CD4-positive, alpha-beta memory T cell (primary cell): ENCODE results near the gene KLF13. TPM values are rescaled to one million over a fixed set of nuclear protein-coding genes. Genes with fewer than 3 reads are reported as not detected.

Source experiments
- CTCF ChIA-PET: fragments of 350-600 bp; sonication (Branson Sonifier 250); formaldehyde crosslinking; loops from one replicate; lab custom pipeline; 2021; ENCODE audit warnings: inconsistent platforms; ENCODE audit not compliant: partially characterized antibody; lab: Charles Lee
- POLR2A ChIA-PET: fragments of 350-600 bp; sonication (Branson Sonifier 250); formaldehyde crosslinking; loops from one replicate; lab custom pipeline; 2021; ENCODE audit not compliant: partially characterized antibody; lab: Charles Lee
- DNase-seq, 5 donors: peaks; one replicate each; pipeline versions ENCODE4 v3.0.0 to v3.0.0-alpha.2; 2020 to 2022; ENCODE audit warnings: mixed read lengths in 1 of 5
- H3K27ac ChIP-seq: one replicate; pipeline ENCODE4 v1.7.0; 2013; ENCODE audit warnings: low read depth, low read length
- H3K27me3 ChIP-seq: 2 replicates; pipeline ENCODE4 v1.7.0; 2013; ENCODE audit warnings: mild to moderate bottlenecking, low read length, moderate library complexity; ENCODE audit not compliant: insufficient read depth
- H3K36me3 ChIP-seq: 2 replicates; pipeline ENCODE4 v1.7.0; 2013; ENCODE audit warnings: mild to moderate bottlenecking, low read length, moderate library complexity; ENCODE audit not compliant: insufficient read depth
- H3K4me1 ChIP-seq: 2 replicates; pipeline ENCODE4 v1.7.0; 2013; ENCODE audit warnings: mild to moderate bottlenecking, low read length, moderate library complexity; ENCODE audit not compliant: insufficient read depth
- H3K4me3 ChIP-seq, 2 donors: one replicate each; pipeline ENCODE4 v1.7.0; 2013; ENCODE audit warnings: low read length in 2 of 2, mild to moderate bottlenecking in 1 of 2
- H3K9me3 ChIP-seq, 2 donors: one replicate each; pipeline ENCODE4 v1.7.0; 2013; ENCODE audit warnings: low read length in 2 of 2, control low read depth in 1 of 2; ENCODE audit not compliant: control insufficient read depth in 1 of 2
- H3K27ac Mint-ChIP-seq, 7 donors: one replicate each; pipeline ENCODE4 v1.8.0; 2020 to 2021; ENCODE audit warnings: mixed read lengths in 7 of 7, mild to moderate bottlenecking in 6 of 7, inconsistent platforms in 3 of 7, moderate library complexity in 3 of 7
- H3K27me3 Mint-ChIP-seq, 2 donors: one replicate each; pipeline ENCODE4 v1.8.0; 2020 to 2021; ENCODE audit warnings: mixed read lengths in 2 of 2
- H3K36me3 Mint-ChIP-seq, 2 donors: one replicate each; pipeline ENCODE4 v1.8.0; 2020 to 2021; ENCODE audit warnings: mixed read lengths in 2 of 2, inconsistent platforms in 1 of 2, mild to moderate bottlenecking in 1 of 2
- H3K4me1 Mint-ChIP-seq, 4 donors: one replicate each; pipeline ENCODE4 v1.8.0; 2020 to 2021; ENCODE audit warnings: mixed read lengths in 4 of 4, mild to moderate bottlenecking in 1 of 4
- H3K4me3 Mint-ChIP-seq, 8 donors: one replicate each; pipeline ENCODE4 v1.8.0; 2020 to 2021; ENCODE audit warnings: mixed read lengths in 8 of 8, mild to moderate bottlenecking in 7 of 8, moderate library complexity in 6 of 8, inconsistent platforms in 3 of 8
- H3K9me3 Mint-ChIP-seq, 8 donors: one replicate each; pipeline ENCODE4 v1.8.0; 2020 to 2021; ENCODE audit warnings: mixed read lengths in 8 of 8, mild to moderate bottlenecking in 5 of 8, inconsistent platforms in 3 of 8, moderate library complexity in 1 of 8
- intact Hi-C: fragments of 100-400 bp; cut with micrococcal nuclease; formaldehyde crosslinking; loops from one replicate; pipeline ENCODE4 v1.15.1; 2023
- polyA plus RNA-seq, 2 donors: library from polyadenylated mRNA; unstranded; fragments of 300-500 nt; fragmentation: Illumina TruSeq; gene quantifications; one replicate each; pipeline ENCODE4 v1.2.3, GENCODE V29; 2021
- total RNA-seq, 2 experiments: library from RNA; stranded (reverse); gene quantifications; one replicate each; pipeline ENCODE4 v1.2.3, GENCODE V29; 2021

Gene KLF13
- total and polyA plus RNA-seq, 4 experiments from 2014 or later, result 22.0 to 202 (median 139) TPM

- H3K4me3 ChIP-seq, result peak overlapping the region; percentile 54 to 60
- H3K9me3 ChIP-seq, result no peaks in the 10 kb centered on the region
- H3K27me3 ChIP-seq, result no peaks in the 10 kb centered on the region
- intact Hi-C loops, result loop anchor here (5.0 kb wide), 2 partner anchors 42 to 128 kb away; no protein-coding TSS in a partner anchor
- peaks cover 100% of the 10 kb centered on the region for H3K4me1 ChIP-seq
- POLR2A ChIA-PET, result interaction anchor here (0.7 to 23.9 kb wide), 14 partner anchors 9 to 353 kb away, joined by 3 to 562 read pairs (median 11); partner anchors contain the start of genes KLF13 and MTMR10
- Mint-ChIP-seq H3K27me3 (no peaks in the 10 kb centered on the region), H3K9me3 (peaks cover 0 to 4% (median 0%) of the 10 kb centered on the region in 8 donors), H3K36me3 (peaks cover 4 to 45% of the 10 kb centered on the region in 2 donors), H3K27ac (peak overlapping the region; percentile 84 to 99 (median 98)), H3K4me3 (peak overlapping the region; percentile 83 to 95 (median 90)), H3K4me1 (peaks cover 70 to 100% (median 91%) of the 10 kb centered on the region in 4 donors)
- H3K36me3 ChIP-seq, result peaks cover 19% of the 10 kb centered on the region
- H3K27ac ChIP-seq, result peak overlapping the region; percentile 74
- DNase-seq, result peak in 1 of 5 donors; percentile 47
- CTCF ChIA-PET, result interaction anchor here (1.0 to 3.5 kb wide), 5 partner anchors 9 to 145 kb away, joined by 4 to 48 read pairs (median 5); no protein-coding TSS in a partner anchor
Measured at GRCh38 chr15:31344823-31345605, 18.4 kb downstream of the KLF13 start.

- H3K27ac Mint-ChIP-seq, result peak overlapping the region; percentile 84 to 99 (median 98)
- no peaks in the 10 kb centered on the region for H3K27me3 ChIP-seq
- peaks cover 0 to 7% (median 0%) of the 10 kb centered on the region in 8 donors for H3K9me3 Mint-ChIP-seq
- no peaks in the 10 kb centered on the region for H3K27me3 Mint-ChIP-seq
- peaks cover 68 to 100% (median 91%) of the 10 kb centered on the region in 4 donors for H3K4me1 Mint-ChIP-seq
- H3K9me3 ChIP-seq, result no peaks in the 10 kb centered on the region
- POLR2A ChIA-PET, result interaction anchor here (0.9 to 23.9 kb wide), 11 partner anchors 10 to 354 kb away, joined by 3 to 562 read pairs (median 19); partner anchors contain the start of genes KLF13 and MTMR10
- H3K36me3 ChIP-seq, result peaks cover 25% of the 10 kb centered on the region
- peak overlapping the region; percentile 54 to 60 for H3K4me3 ChIP-seq
- H3K4me3 Mint-ChIP-seq, result peak overlapping the region; percentile 83 to 95 (median 90)
- CTCF ChIA-PET, result interaction anchor here (1.0 to 3.5 kb wide), 8 partner anchors 10 to 145 kb away, joined by 4 to 48 read pairs (median 6); no protein-coding TSS in a partner anchor
- DNase-seq, result peak in 1 of 5 donors; percentile 37
- intact Hi-C loops, result loop anchor here (5.0 kb wide), 2 partner anchors 42 to 128 kb away; no protein-coding TSS in a partner anchor
- peak overlapping the region; percentile 74 for H3K27ac ChIP-seq
- H3K4me1 ChIP-seq, result peaks cover 100% of the 10 kb centered on the region
- H3K36me3 Mint-ChIP-seq, result peaks cover 0 to 41% of the 10 kb centered on the region in 2 donors
Measured at GRCh38 chr15:31345606-31346366, 19.2 kb downstream of the KLF13 start.

GRCh38 chr15:31346367-31347066 is 19.9 kb downstream of the KLF13 start:
- Mint-ChIP-seq H3K27me3 (no peaks in the 10 kb centered on the region), H3K4me3 (peak overlapping the region; percentile 83 to 95 (median 90)), H3K4me1 (peaks cover 70 to 100% (median 91%) of the 10 kb centered on the region in 4 donors), H3K27ac (peak overlapping the region; percentile 84 to 99 (median 98)), H3K9me3 (peaks cover 0 to 7% (median 0%) of the 10 kb centered on the region in 8 donors), H3K36me3 (peaks cover 0 to 44% of the 10 kb centered on the region in 2 donors)
- Histone ChIP-seq H3K9me3 (no peaks in the 10 kb centered on the region), H3K27me3 (no peaks in the 10 kb centered on the region), H3K4me3 (peak overlapping the region; percentile 54 to 60), H3K4me1 (peaks cover 100% of the 10 kb centered on the region), H3K27ac (peak overlapping the region; percentile 74), H3K36me3 (peaks cover 25% of the 10 kb centered on the region)
- CTCF ChIA-PET, result interaction anchor here (1.0 to 3.5 kb wide), 14 partner anchors 11 to 149 kb away, joined by 3 to 48 read pairs (median 4); partner anchors contain the start of gene KLF13
- DNase-seq, result peak in 1 of 5 donors; percentile 58
- POLR2A ChIA-PET, result interaction anchor here (0.8 to 23.9 kb wide), 17 partner anchors 7 to 355 kb away, joined by 3 to 562 read pairs (median 6); partner anchors contain the start of genes KLF13 and MTMR10
- intact Hi-C loops, result loop anchor here (1.0 to 5.0 kb wide), 5 partner anchors 11 to 129 kb away; partner anchors contain the start of gene KLF13

GRCh38 chr15:31347067-31347975 is 20.7 kb downstream of the KLF13 start:
- peak; percentile 84 to 92 (median 87) for DNase-seq
- H3K4me3 Mint-ChIP-seq, result peak overlapping the region; percentile 83 to 95 (median 90)
- peak overlapping the region in 1 of 2 donors; percentile 60 for H3K4me3 ChIP-seq
- no peaks in the 10 kb centered on the region for H3K27me3 Mint-ChIP-seq
- H3K27ac ChIP-seq, result peak overlapping the region; percentile 74
- peaks cover 0 to 7% (median 0%) of the 10 kb centered on the region in 8 donors for H3K9me3 Mint-ChIP-seq
- no peaks in the 10 kb centered on the region for H3K9me3 ChIP-seq
- intact Hi-C loops, result loop anchor here (1.0 to 5.0 kb wide), 5 partner anchors 10 to 130 kb away; partner anchors contain the start of gene KLF13
- CTCF ChIA-PET, result interaction anchor here (1.0 to 3.5 kb wide), 15 partner anchors 11 to 150 kb away, joined by 3 to 48 read pairs (median 4); partner anchors contain the start of gene KLF13
- POLR2A ChIA-PET, result interaction anchor here (0.8 to 23.9 kb wide), 18 partner anchors 8 to 142 kb away, joined by 3 to 562 read pairs (median 6); partner anchors contain the start of gene KLF13
- no peaks in the 10 kb centered on the region for H3K27me3 ChIP-seq
- H3K4me1 ChIP-seq, result peaks cover 100% of the 10 kb centered on the region
- H3K36me3 Mint-ChIP-seq, result peaks cover 0 to 46% of the 10 kb centered on the region in 2 donors
- H3K27ac Mint-ChIP-seq, result peak overlapping the region; percentile 84 to 99 (median 98)
- peaks cover 72 to 100% (median 92%) of the 10 kb centered on the region in 4 donors for H3K4me1 Mint-ChIP-seq
- H3K36me3 ChIP-seq, result peaks cover 25% of the 10 kb centered on the region

- POLR2A ChIA-PET, result interaction anchor here (0.9 to 23.9 kb wide), 12 partner anchors 9 to 135 kb away, joined by 3 to 562 read pairs (median 18); partner anchors contain the start of gene KLF13
- Histone ChIP-seq H3K9me3 (no peaks in the 10 kb centered on the region), H3K36me3 (peaks cover 25% of the 10 kb centered on the region), H3K4me1 (peaks cover 100% of the 10 kb centered on the region), H3K27ac (peak overlapping the region; percentile 74), H3K4me3 (no peak overlapping the region), H3K27me3 (no peaks in the 10 kb centered on the region)
- no peaks in the 10 kb centered on the region for H3K27me3 Mint-ChIP-seq
- intact Hi-C loops, result loop anchor here (1.0 to 5.0 kb wide), 5 partner anchors 9 to 131 kb away; partner anchors contain the start of gene KLF13
- CTCF ChIA-PET, result interaction anchor here (1.1 to 3.5 kb wide), 10 partner anchors 10 to 148 kb away, joined by 3 to 48 read pairs (median 5); partner anchors contain the start of gene KLF13
- H3K4me3 Mint-ChIP-seq, result peak overlapping the region in 7 of 8 donors; percentile 13 to 95 (median 90)
- H3K4me1 Mint-ChIP-seq, result peaks cover 71 to 100% (median 92%) of the 10 kb centered on the region in 4 donors
- peaks cover 0 to 7% (median 0%) of the 10 kb centered on the region in 8 donors for H3K9me3 Mint-ChIP-seq
- H3K36me3 Mint-ChIP-seq, result peaks cover 0 to 50% of the 10 kb centered on the region in 2 donors
- H3K27ac Mint-ChIP-seq, result peak overlapping the region; percentile 84 to 99 (median 98)
- DNase-seq, result peak in 1 of 5 donors; percentile 16
Measured at GRCh38 chr15:31347981-31348803, 21.6 kb downstream of the KLF13 start.
